Naive thymus-derived CD8-positive, alpha-beta T cell (primary cell): ENCODE measurements around the gene MAP4. TPM values are rescaled to one million over a fixed set of nuclear protein-coding genes. Genes with fewer than 3 reads are reported as not detected.
"Not testable (repeated sequence)": the region's sequence is repeated elsewhere in the genome, so short reads cannot be mapped to it uniquely, and the experiment has no call there.

ENCODE experiments used
- ATAC-seq, 2 donors: fragments of 150-1000 bp; cut with Tn5 transposase in 1 of 2; sonication (Bioruptor Pico), chemical (Tn5 transposase) in 1 of 2; 1 replicate in 1 of 2; 2 replicates in 1 of 2; pipeline ENCODE4 v1.10.0; 2021; ENCODE audit warnings: mild to moderate bottlenecking in 2 of 2, moderate library complexity in 2 of 2
- POLR2A ChIA-PET: fragments of 350-600 bp; sonication (Branson Sonifier 250); formaldehyde crosslinking; loops from one replicate; lab custom pipeline; 2021; ENCODE audit warnings: antibody characterized with exemption; lab: Charles Lee
- DNase-seq, 10 donors: peaks; one replicate each; pipeline versions ENCODE4 v3.0.0 to v3.0.0-alpha.2; 2020 to 2022
- H3K27ac Mint-ChIP-seq, 10 donors: one replicate each; pipeline ENCODE4 v1.8.0; 2020 to 2022; ENCODE audit warnings: mild to moderate bottlenecking in 10 of 10, mixed read lengths in 10 of 10, moderate library complexity in 4 of 10, inconsistent platforms in 1 of 10
- H3K27me3 Mint-ChIP-seq, 5 donors: one replicate each; pipeline ENCODE4 v1.8.0; 2021 to 2022; ENCODE audit warnings: mixed read lengths in 5 of 5
- H3K36me3 Mint-ChIP-seq, 3 donors: one replicate each; pipeline ENCODE4 v1.8.0; 2020 to 2022; ENCODE audit warnings: mixed read lengths in 3 of 3, mild to moderate bottlenecking in 2 of 3, inconsistent platforms in 1 of 3
- H3K4me1 Mint-ChIP-seq, 4 donors: one replicate each; pipeline ENCODE4 v1.8.0; 2021 to 2022; ENCODE audit warnings: mixed read lengths in 4 of 4
- H3K4me3 Mint-ChIP-seq, 10 donors: one replicate each; pipeline ENCODE4 v1.8.0; 2020 to 2022; ENCODE audit warnings: mild to moderate bottlenecking in 10 of 10, mixed read lengths in 10 of 10, moderate library complexity in 6 of 10, inconsistent platforms in 1 of 10
- H3K9me3 Mint-ChIP-seq, 9 donors: one replicate each; pipeline ENCODE4 v1.8.0; 2020 to 2022; ENCODE audit warnings: mixed read lengths in 9 of 9, mild to moderate bottlenecking in 3 of 9, inconsistent platforms in 1 of 9, moderate library complexity in 1 of 9
- polyA plus RNA-seq, 3 donors: library from polyadenylated mRNA; unstranded; fragments of 300-500 nt; fragmentation: Illumina TruSeq; gene quantifications; one replicate each; pipeline ENCODE4 v1.2.3, GENCODE V29; 2021
- total RNA-seq, 8 experiments: library from RNA in 2 of 8; stranded (reverse) in 2 of 8; gene quantifications; one replicate each; pipeline ENCODE4 v1.2.3 and lab custom pipeline; 2021 to 2026

The MAP4 gene, protein sequence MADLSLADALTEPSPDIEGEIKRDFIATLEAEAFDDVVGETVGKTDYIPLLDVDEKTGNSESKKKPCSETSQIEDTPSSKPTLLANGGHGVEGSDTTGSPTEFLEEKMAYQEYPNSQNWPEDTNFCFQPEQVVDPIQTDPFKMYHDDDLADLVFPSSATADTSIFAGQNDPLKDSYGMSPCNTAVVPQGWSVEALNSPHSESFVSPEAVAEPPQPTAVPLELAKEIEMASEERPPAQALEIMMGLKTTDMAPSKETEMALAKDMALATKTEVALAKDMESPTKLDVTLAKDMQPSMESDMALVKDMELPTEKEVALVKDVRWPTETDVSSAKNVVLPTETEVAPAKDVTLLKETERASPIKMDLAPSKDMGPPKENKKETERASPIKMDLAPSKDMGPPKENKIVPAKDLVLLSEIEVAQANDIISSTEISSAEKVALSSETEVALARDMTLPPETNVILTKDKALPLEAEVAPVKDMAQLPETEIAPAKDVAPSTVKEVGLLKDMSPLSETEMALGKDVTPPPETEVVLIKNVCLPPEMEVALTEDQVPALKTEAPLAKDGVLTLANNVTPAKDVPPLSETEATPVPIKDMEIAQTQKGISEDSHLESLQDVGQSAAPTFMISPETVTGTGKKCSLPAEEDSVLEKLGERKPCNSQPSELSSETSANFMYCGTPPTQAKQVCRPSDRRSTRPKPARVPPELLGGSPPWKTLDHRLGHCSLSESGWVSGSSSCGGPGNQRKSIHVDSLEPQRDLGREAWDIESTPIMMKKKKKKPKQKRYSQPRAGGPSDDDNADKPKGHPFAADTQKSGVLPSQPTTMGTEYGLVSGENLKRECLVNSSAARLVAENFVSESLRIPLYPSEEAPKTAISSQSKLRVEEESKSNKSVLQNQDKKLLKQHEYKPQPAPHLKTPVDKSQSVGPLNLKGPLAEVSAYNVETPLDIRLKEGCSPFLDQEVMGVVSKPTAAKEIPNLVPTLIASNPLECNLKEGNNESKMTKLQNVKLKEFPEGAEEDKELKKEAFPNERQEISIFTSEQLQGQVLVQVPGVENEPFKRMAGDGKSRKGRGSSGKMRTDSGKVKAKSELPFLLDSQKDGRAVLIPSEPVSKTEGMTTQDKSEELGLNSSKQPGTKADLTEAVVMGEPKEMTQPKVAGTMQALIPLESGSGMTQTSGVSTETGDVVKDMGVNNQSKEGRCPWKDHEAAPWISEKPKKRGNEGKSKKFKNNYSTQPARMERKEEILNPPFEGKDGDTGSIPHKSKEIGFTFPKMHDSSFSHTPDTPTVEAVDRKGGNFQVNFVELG (N-terminal part only)
- total RNA-seq: 10 to 100 TPM; 53.0 to 56.8 TPM
- 10 to 100 TPM; 17.8 to 29.5 (median 25.2) TPM for polyA plus RNA-seq
- total RNA-seq (lab: John Stamatoyannopoulos, UW): 46.3 to 102 (median 77.8) reads per million in 6 experiments

DNA sequence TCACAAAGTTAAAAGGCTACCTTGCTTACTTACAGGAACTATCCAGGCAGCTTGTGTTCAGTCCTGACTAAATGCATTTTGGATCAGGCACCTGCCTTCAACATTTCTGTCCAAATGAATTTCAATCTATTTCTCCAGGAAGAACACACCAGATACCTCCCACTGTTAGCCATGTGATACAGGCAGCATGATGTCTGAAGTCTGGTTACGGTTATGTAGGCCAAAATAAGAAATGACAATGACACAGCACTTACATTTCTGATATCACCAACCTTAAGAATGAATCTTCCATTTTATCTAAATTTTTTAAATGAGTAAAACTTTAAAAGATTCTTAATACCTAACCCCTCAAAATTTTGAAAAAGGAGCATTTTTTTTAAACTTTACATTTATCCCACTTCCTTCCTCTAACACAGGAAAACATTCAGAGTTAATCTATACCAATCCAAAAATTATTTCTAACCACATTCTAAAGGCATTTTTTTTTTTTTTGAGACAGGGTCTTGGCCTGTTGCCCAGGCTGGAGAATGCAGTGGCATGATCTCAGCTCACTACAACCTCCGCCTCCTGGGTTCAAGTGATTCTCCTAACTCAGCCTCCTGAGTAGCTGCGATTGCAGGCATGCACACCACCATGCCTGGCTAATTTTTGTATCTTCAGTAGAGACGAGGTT lies at the start of gene MAP4:
Gene MAP4, minus strand, starts transcription at position 116 of the 673 bp plus-strand sequence. CDS start 17,556 bp downstream, outside the sequence.
- H3K27me3 Mint-ChIP-seq: no peaks in the 10 kb centered on the region
- peak within 1 kb of the TSS in 3 of 10 donors; percentile 11 to 58 (median 30) for H3K4me3 Mint-ChIP-seq
- peaks cover 0 to 6% (median 0%) of the 10 kb centered on the region in 3 donors for H3K36me3 Mint-ChIP-seq
- POLR2A ChIA-PET: no interaction called here
- H3K27ac Mint-ChIP-seq: peak within 1 kb of the TSS in 9 of 10 donors; percentile 8 to 84 (median 69)
- peaks cover 17 to 49% (median 43%) of the 10 kb centered on the region in 4 donors for H3K4me1 Mint-ChIP-seq
- ATAC-seq (no peak), DNase-seq (peak in 1 of 10 donors; percentile 0)
- H3K9me3 Mint-ChIP-seq: no peaks in the 10 kb centered on the region

DNA sequence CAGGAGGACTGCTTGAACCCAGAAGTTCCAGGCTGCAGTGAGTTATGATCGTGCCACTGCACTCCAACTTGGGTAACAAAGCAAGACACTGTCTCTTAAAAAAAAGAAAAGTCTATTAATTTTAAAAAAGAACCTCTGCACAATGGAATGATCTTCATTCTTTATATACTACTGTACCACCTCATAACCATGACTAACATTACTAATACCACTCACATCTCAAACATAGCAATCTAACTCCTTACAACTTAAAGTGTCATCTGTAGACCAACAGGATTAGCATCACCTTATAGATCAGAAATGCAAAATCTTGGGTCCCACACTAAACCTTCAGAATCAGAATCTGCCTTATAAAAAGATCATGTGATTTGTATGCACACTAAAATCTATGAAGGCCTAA lies 48.8 kb upstream of the MAP4 start:
- Mint-ChIP-seq H3K9me3 (peaks cover 0 to 5% (median 0%) of the 10 kb centered on the region in 9 donors), H3K27ac (peak overlapping the region in 1 of 10 donors; percentile 45), H3K4me1 (peaks cover 10 to 23% (median 15%) of the 10 kb centered on the region in 4 donors), H3K27me3 (no peaks in the 10 kb centered on the region), H3K36me3 (peaks cover 2 to 5% (median 4%) of the 10 kb centered on the region in 3 donors), H3K4me3 (no peak overlapping the region)
- DNase-seq (no peak), ATAC-seq (no peak)
- POLR2A ChIA-PET: no interaction called here

DNA sequence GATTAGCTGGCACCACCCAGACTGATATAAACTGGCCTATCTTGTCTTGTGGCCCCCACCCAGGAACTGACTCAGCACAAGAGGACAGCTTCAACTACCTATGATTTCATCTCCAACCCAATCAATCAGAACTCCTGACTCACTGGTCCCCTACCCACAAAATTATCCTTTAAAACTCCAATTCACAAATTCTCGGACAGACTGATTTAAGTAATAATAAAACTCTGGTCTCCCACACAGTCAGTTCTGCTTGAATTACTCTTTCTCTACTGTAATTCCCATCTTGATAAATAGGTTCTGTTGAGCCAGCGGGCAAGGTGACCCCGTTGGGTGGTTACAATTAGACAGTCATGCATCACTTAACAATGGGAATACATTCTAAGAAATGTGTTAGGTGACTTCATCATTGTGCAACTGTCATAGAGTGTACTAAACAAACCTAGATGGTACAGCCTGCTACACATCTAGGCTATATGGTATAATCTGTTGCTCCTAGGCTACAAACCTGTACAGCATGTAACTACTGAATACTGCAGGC lies 48.1 kb upstream of the MAP4 start:
- Mint-ChIP-seq H3K4me1 (peaks cover 13 to 28% (median 15%) of the 10 kb centered on the region in 4 donors), H3K27me3 (no peaks in the 10 kb centered on the region), H3K4me3 (no peak overlapping the region), H3K9me3 (peaks cover 0 to 6% (median 0%) of the 10 kb centered on the region in 9 donors), H3K36me3 (peaks cover 0 to 8% (median 4%) of the 10 kb centered on the region in 3 donors), H3K27ac (peak overlapping the region in 2 of 10 donors; percentile 6 to 45)
- POLR2A ChIA-PET: no interaction called here
- no peak for DNase-seq
- no peak for ATAC-seq

DNA sequence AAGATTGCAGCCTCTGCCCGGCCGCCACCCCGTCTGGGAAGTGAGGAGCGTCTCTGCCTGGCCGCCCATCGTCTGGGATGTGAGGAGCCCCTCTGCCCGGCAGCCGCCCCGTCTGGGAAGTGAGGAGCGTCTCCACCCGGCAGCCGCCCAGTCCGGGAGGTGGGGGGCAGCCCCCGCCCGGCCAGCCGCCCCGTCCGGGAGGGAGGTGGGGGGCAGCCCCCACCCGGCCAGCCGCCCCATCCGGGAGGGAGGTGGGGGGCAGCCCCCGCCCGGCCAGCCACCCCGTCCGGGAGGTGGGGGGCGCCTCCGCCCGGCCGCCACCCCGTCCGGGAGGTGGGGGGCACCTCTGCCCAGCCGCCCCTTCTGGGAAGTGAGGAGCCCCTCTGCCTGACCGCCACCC lies 45.4 kb upstream of the MAP4 start:
- peaks cover 10 to 37% (median 18%) of the 10 kb centered on the region in 4 donors for H3K4me1 Mint-ChIP-seq
- H3K4me3 Mint-ChIP-seq, H3K27ac Mint-ChIP-seq, ATAC-seq, DNase-seq, H3K9me3 Mint-ChIP-seq, H3K36me3 Mint-ChIP-seq, H3K27me3 Mint-ChIP-seq, POLR2A ChIA-PET: not testable (repeated sequence)

DNA sequence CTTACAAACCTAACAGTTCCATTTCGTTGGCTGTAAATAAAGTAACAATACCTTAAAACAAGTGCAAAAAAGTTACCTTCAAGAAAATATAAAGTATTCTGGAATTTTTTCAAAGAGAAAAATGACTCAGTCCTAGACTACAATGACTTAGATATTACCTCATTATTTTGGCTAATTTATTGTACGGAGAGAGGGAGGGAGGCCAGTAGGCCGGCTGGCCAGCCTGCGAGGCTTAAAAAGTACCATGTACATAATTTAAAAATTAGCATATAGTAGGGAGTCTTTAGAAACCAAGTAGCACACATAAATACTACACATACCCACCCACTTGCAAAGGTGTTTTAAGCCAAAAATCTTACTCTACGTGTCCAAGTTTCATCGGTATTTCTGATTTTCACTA lies 41.9 kb upstream of the MAP4 start:
- POLR2A ChIA-PET: no interaction called here
- Mint-ChIP-seq H3K9me3 (peaks cover 0 to 6% (median 0%) of the 10 kb centered on the region in 9 donors), H3K27ac (peak overlapping the region in 2 of 10 donors; percentile 58 to 69), H3K27me3 (no peaks in the 10 kb centered on the region), H3K4me1 (peaks cover 0 to 23% (median 10%) of the 10 kb centered on the region in 4 donors), H3K4me3 (peak overlapping the region in 2 of 10 donors; percentile 8 to 33), H3K36me3 (peaks cover 4 to 9% (median 5%) of the 10 kb centered on the region in 3 donors)
- ATAC-seq (no peak), DNase-seq (no peak)

DNA sequence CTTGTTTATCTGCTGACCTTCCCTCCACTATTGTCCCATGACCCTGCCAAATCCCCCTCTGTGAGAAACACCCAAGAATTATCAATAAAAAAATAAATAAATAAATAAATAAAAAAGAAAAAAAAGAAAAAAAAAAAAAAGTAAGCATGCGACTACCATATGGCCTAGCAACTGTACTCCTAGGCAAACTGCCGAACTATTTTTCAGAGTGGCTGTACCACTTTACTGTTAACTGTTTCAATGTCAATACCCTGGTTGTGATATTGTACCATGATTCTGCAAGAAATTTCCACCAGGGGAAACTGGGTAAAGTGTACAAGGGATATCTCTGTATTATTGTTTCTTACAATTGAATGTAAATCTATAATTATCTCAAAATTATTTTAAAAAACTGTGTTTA lies 41.3 kb upstream of the MAP4 start:
- peaks cover 0 to 6% (median 0%) of the 10 kb centered on the region in 9 donors for H3K9me3 Mint-ChIP-seq
- no peak overlapping the region for H3K4me3 Mint-ChIP-seq
- H3K27me3 Mint-ChIP-seq: no peaks in the 10 kb centered on the region
- H3K36me3 Mint-ChIP-seq: peaks cover 4 to 9% (median 5%) of the 10 kb centered on the region in 3 donors
- H3K27ac Mint-ChIP-seq: no peak overlapping the region
- ATAC-seq (no peak), DNase-seq (no peak)
- H3K4me1 Mint-ChIP-seq: peaks cover 0 to 28% (median 10%) of the 10 kb centered on the region in 4 donors
- POLR2A ChIA-PET: no interaction called here

DNA sequence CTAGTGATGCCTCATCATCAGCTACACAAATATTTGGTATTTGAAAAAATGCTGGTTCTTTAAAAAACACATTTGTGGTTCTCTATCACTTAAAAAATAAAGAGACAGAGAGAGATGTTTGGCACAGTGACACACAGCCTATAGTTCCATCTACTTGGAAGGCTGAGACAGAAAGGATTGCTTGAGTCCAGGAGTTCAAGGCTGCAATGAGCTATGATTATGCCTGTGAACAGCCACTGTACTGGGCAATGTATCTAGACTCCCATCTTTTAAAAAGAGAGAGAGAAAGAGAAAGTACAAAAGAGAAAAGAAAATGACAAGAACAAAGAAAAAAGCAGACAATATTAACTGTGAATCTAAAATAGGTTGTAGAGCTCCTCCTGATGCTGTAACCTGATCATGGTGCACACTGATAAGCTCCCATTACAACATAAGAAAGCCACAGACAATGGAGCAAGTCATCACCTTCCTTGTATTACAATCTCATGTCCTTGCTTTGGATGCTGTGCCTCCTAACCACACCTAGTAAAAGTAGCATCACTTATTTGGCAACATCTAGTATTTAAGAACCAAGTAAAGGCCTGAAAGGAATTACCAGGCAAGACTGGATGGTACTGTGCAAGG lies 31.7 kb upstream of the MAP4 start:
- Mint-ChIP-seq H3K4me1 (peaks cover 4 to 17% (median 7%) of the 10 kb centered on the region in 4 donors), H3K27me3 (no peaks in the 10 kb centered on the region), H3K9me3 (no peaks in the 10 kb centered on the region), H3K27ac (no peak overlapping the region), H3K36me3 (peaks cover 0 to 27% (median 18%) of the 10 kb centered on the region in 3 donors), H3K4me3 (no peak overlapping the region)
- no peak for ATAC-seq
- no peak for DNase-seq
- POLR2A ChIA-PET: no interaction called here

DNA sequence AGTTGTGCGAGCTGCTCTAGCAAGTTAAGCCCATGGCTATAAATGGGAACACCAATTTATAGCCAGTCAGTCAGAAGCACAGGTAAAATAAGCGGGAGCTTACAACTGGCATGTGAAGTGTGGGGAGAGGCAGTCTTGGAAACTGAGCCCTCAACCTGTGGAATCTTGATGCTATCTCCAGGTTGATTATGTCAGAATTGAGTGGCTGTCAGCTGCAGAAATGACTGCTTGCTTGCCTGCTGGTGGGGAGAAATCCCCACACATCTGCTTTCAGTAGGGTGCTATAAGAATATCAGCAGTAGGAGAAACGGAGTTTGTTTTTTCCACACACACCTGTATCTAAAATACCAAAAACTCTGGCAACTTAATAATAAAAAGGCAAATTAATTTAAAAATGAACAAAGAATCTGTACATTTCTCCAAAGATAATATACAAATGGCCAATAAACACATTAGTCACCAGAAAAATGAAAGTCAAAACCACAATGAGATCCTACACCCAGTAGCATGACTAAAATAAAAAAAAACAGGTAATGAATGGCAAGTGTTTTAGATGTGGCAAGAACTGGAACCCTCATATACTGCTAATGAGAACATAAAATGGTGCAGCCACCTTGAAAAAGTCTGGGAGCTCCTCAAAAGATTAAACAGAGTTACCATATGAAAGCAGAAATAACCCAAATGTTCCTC lies 26.0 kb upstream of the MAP4 start:
- H3K9me3 Mint-ChIP-seq: no peaks in the 10 kb centered on the region
- ATAC-seq (no peak), DNase-seq (no peak)
- POLR2A ChIA-PET: no interaction called here
- no peak overlapping the region for H3K4me3 Mint-ChIP-seq
- H3K4me1 Mint-ChIP-seq: peaks cover 0 to 16% (median 7%) of the 10 kb centered on the region in 4 donors
- H3K27me3 Mint-ChIP-seq: no peaks in the 10 kb centered on the region
- H3K36me3 Mint-ChIP-seq: peaks cover 0 to 4% (median 3%) of the 10 kb centered on the region in 3 donors
- peak overlapping the region in 1 of 10 donors; percentile 27 for H3K27ac Mint-ChIP-seq

DNA sequence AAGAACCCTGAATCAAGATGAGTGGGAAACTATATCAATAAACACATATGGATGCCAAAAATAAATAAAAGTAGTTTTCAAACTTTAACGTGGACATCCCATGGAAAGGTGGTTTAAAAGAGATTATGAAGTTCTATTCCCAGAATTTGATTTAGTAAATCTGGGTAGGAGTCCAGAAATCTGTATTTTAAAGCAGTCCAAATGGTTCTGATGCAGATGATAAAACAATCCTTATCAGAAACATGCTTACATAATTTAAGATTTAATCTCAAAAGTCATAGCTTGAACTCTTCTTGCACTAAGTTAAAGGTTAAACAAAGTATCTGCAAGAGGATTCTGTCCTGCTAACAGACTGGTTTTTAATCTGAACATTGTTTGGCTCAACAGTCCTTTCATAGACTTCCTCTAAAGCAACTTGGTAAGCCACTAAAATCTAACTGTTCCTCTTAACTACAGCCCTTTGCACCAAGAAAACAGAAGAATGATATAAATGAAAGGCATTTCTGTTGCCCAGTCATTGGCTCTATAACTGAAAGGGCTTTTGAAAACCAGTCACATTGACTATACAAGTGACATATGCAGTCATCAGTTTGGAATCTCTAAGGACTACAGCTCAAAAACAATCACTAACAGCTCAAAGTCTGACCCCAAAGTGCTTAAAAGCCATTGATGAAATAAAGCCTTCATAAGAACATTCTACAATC lies 23.4 kb upstream of the MAP4 start:
- ATAC-seq (no peak), DNase-seq (no peak)
- Mint-ChIP-seq H3K4me3 (no peak overlapping the region), H3K36me3 (no peaks in the 10 kb centered on the region), H3K9me3 (no peaks in the 10 kb centered on the region), H3K4me1 (peaks cover 9 to 19% (median 9%) of the 10 kb centered on the region in 4 donors), H3K27me3 (no peaks in the 10 kb centered on the region), H3K27ac (peak overlapping the region in 2 of 10 donors; percentile 2 to 65)
- POLR2A ChIA-PET: no interaction called here

DNA sequence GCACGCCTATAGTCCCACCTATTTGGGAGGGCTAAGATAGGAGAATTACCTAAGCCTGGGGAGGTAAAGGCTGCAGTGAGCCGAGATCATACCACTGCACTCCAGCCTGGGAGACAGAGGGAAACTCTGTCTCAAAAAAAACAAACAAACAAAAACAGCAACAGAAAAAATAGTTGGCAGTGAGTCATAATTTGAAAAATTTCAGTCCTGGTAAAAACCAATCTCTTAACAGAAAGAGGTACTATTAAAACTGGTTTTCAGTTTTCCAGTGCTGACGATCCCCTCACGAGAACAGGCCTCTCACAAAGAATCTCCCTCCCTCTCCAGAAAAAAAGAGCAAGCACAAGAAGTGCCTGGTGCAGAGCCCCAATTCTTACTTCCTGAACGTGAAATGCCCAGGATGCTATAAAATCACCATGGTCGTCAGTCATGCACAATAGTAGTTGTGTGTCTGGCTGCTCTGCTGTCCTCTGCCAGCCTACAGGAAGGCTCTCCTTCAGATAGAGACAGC lies 22.8 kb upstream of the MAP4 start:
- H3K4me1 Mint-ChIP-seq: peaks cover 10 to 23% (median 12%) of the 10 kb centered on the region in 4 donors
- peak overlapping the region in 2 of 10 donors; percentile 2 to 65 for H3K27ac Mint-ChIP-seq
- no peaks in the 10 kb centered on the region for H3K9me3 Mint-ChIP-seq
- H3K36me3 Mint-ChIP-seq: no peaks in the 10 kb centered on the region
- H3K4me3 Mint-ChIP-seq: no peak overlapping the region
- no peak for DNase-seq
- no peak for ATAC-seq
- H3K27me3 Mint-ChIP-seq: no peaks in the 10 kb centered on the region
- POLR2A ChIA-PET: no interaction called here
